ENCODE results near the gene NSFL1C. TPM values are rescaled to one million over a fixed set of nuclear protein-coding genes. Genes with fewer than 3 reads are reported as not detected.
A peak's percentile ranks its signal among the peaks of the same experiment; 100 is the strongest.

NSFL1C gene
- total and polyA plus RNA-seq, 9 of the 15 experiments (the other 6 are each of a cell fraction or from before 2014, with no cell fraction given), result 20.8 to 119 (median 47.0) TPM

GRCh38 chr20:1469925-1470571 is 3.4 kb upstream of the NSFL1C start (continued):
- no peak for TF ChIP-seq E4F1 (CRISPR knock-in tag; IDR thresholded peaks at IDR 0.05; ENCODE audit: borderline replicate concordance)
- no peak for TF ChIP-seq SIX5 (IDR thresholded peaks at IDR 0.05; ENCODE audit: borderline replicate concordance in 1 of 2, insufficient read depth in 1 of 2, low read depth in 1 of 2, low read length in 2 of 2)
- peak; percentile 47; the same call in 1 of the 2 replicates for TF ChIP-seq GABPB1 (CRISPR knock-in tag; IDR thresholded peaks at IDR 0.05)
- TF ChIP-seq E2F3 (CRISPR knock-in tag; IDR thresholded peaks at IDR 0.05), result no peak
- TF ChIP-seq HCFC1 (IDR thresholded peaks at IDR 0.05; ENCODE audit: low read depth, low read length), result 0 out of 2 replicates have a peak, but pooled peaks have one; percentile 27
- TF ChIP-seq PTTG1 (tag; IDR thresholded peaks at IDR 0.05; ENCODE audit: low read depth), result no peak
- no peak for TF ChIP-seq FUS (optimal IDR thresholded peaks at IDR 0.05; ENCODE audit: low read depth, low read length)
- TF ChIP-seq CAMTA2 (CRISPR knock-in tag; conservative IDR thresholded peaks at IDR 0.05), result no peak
- TF ChIP-seq SP1 (CRISPR knock-in tag; IDR thresholded peaks at IDR 0.05), result peak; percentile 50; the same call in 1 of the 2 replicates
- no peak for TF ChIP-seq TAF1 (IDR thresholded peaks at IDR 0.05; ENCODE audit: control insufficient read depth, extremely low read depth, insufficient read depth, low read length, severe bottlenecking)
- no peak for TF ChIP-seq ZNF140 (CRISPR knock-in tag; IDR thresholded peaks at IDR 0.05)
- TF ChIP-seq MAX (CRISPR knock-in tag; IDR thresholded peaks at IDR 0.05), result no peak
- peak in 1 of 3 experiments; percentile 62; a peak in 2 of 6 replicates for TF ChIP-seq ZBTB11 (CRISPR knock-in tag; IDR thresholded peaks at IDR 0.05)
- no peak for TF ChIP-seq ZNF253 (CRISPR knock-in tag; conservative IDR thresholded peaks at IDR 0.05)
- TF ChIP-seq DACH1 (IDR thresholded peaks at IDR 0.05; ENCODE audit: partially characterized antibody), result no peak
- TF ChIP-seq HNRNPK (IDR thresholded peaks at IDR 0.05; ENCODE audit: low read depth, low read length, poor library complexity, severe bottlenecking), result no peak
- no peak for TF ChIP-seq ETS2 (tag; IDR thresholded peaks at IDR 0.05; ENCODE audit: borderline replicate concordance, poor library complexity, severe bottlenecking)
- no peak for TF ChIP-seq TRIM25 (IDR thresholded peaks at IDR 0.05; ENCODE audit: borderline replicate concordance)
- no peak for TF ChIP-seq ADNP (tag; IDR thresholded peaks at IDR 0.05)
